IMR-90 (cell line): Measurements from ENCODE around the gene SH3BGRL3. TPM values are rescaled to one million over a fixed set of nuclear protein-coding genes. Genes with fewer than 3 reads are reported as not detected.

Experiments
- ATAC-seq: fragments of 200-7000 bp; cut with Tn5 transposase; 2 replicates; pipeline ENCODE4 v1.9.1; 2020; ENCODE audit warnings: low read depth, mild to moderate bottlenecking, moderate library complexity
- BruUV-seq: library from RNA; stranded (reverse); fragments of 400-500 nt; replicated peaks from 2 replicates; lab custom pipeline; 2021; lab: Mats Ljungman, UMichigan
- CTCF ChIA-PET: fragments of 300-600 bp; formaldehyde crosslinking; extraction: SDS; loops from one replicate; lab custom pipeline; 2021; ENCODE audit warnings: antibody characterized with exemption; lab: Yijun Ruan, JAX
- POLR2A ChIA-PET: fragments of 300-600 bp; sonication (Branson Sonifier 250); formaldehyde crosslinking; loops from one replicate; lab custom pipeline; 2022; ENCODE audit warnings: antibody characterized with exemption; ENCODE audit not compliant: unreplicated experiment; lab: Charles Lee
- DNase-seq: peaks from one replicate; pipeline ENCODE4 v3.0.0; 2013
- H2AFZ ChIP-seq: replicated peaks from 2 replicates; pipeline ENCODE3; 2013; ENCODE audit warnings: low read length, mild to moderate bottlenecking; ENCODE audit not compliant: poor library complexity
- H2AK5ac ChIP-seq: 2 replicates; pipeline ENCODE4 v1.6.1; 2013; ENCODE audit warnings: low read depth, low read length, inconsistent platforms
- H2AK9ac ChIP-seq: replicated peaks from 2 replicates; pipeline ENCODE3; 2013; ENCODE audit warnings: mild to moderate bottlenecking, low read depth, low read length, moderate library complexity; ENCODE audit not compliant: poor library complexity
- H2BK120ac ChIP-seq: 2 replicates; pipeline ENCODE4 v1.6.1; 2013; ENCODE audit warnings: low read depth, low read length, inconsistent platforms
- H2BK15ac ChIP-seq: 3 replicates; pipeline ENCODE4 v1.6.1; 2013; ENCODE audit warnings: low read depth, low read length, inconsistent platforms
- H2BK20ac ChIP-seq: 2 replicates; pipeline ENCODE4 v1.6.1; 2013; ENCODE audit warnings: low read depth, mild to moderate bottlenecking, inconsistent platforms, low read length, moderate library complexity
- H2BK5ac ChIP-seq: 2 replicates; pipeline ENCODE4 v1.6.1; 2013; ENCODE audit warnings: mild to moderate bottlenecking, low read depth, low read length, inconsistent platforms; ENCODE audit not compliant: poor library complexity, severe bottlenecking
- H3K14ac ChIP-seq: replicated peaks from 2 replicates; pipeline ENCODE4 v1.6.1; 2013; ENCODE audit warnings: low read depth, low read length, inconsistent platforms
- H3K18ac ChIP-seq: 2 replicates; pipeline ENCODE4 v1.6.1; 2013; ENCODE audit warnings: low read depth, low read length, control low read depth
- H3K23ac ChIP-seq: 2 replicates; pipeline ENCODE4 v1.6.1; 2013; ENCODE audit warnings: low read depth, low read length, inconsistent platforms
- H3K27ac ChIP-seq: 2 replicates; pipeline ENCODE4 v1.5.1; 2013; ENCODE audit warnings: mild to moderate bottlenecking, control low read depth, low read length; ENCODE audit not compliant: insufficient read depth
- H3K27me3 ChIP-seq: 2 replicates; pipeline ENCODE4 v1.6.1; 2013; ENCODE audit warnings: low read length; ENCODE audit not compliant: control insufficient read depth, insufficient read depth
- H3K36me3 ChIP-seq: 2 replicates; pipeline ENCODE4 v1.6.1; 2013; ENCODE audit warnings: low read length, mixed read lengths; ENCODE audit not compliant: control insufficient read depth, insufficient read depth
- H3K4ac ChIP-seq: 2 replicates; pipeline ENCODE4 v1.6.1; 2013; ENCODE audit warnings: low read depth, low read length, inconsistent platforms
- H3K4me1 ChIP-seq: 2 replicates; pipeline ENCODE4 v1.6.1; 2013; ENCODE audit warnings: low read length, mixed read lengths; ENCODE audit not compliant: control insufficient read depth, insufficient read depth
- H3K4me2 ChIP-seq: 2 replicates; pipeline ENCODE4 v1.6.1; 2013; ENCODE audit warnings: low read depth, mild to moderate bottlenecking, control low read depth, low read length, moderate library complexity
- H3K4me3 ChIP-seq: 2 replicates; pipeline ENCODE4 v1.5.1; 2013; ENCODE audit warnings: low read depth, mild to moderate bottlenecking, control low read depth, low read length, moderate library complexity; ENCODE audit not compliant: insufficient read depth
- H3K56ac ChIP-seq: 2 replicates; pipeline ENCODE4 v1.6.1; 2013; ENCODE audit warnings: low read length, inconsistent platforms; ENCODE audit not compliant: insufficient read depth; ENCODE audit errors: extremely low read depth
- H3K79me1 ChIP-seq, 2 experiments: 2 replicates each; pipeline ENCODE4 v1.6.1; 2013; ENCODE audit warnings: low read length in 2 of 2, inconsistent platforms in 1 of 2, low read depth in 1 of 2
- H3K9ac ChIP-seq: 2 replicates; pipeline ENCODE4 v1.6.1; 2013; ENCODE audit warnings: low read depth, low read length, control low read depth
- H3K9me1 ChIP-seq: 2 replicates; pipeline ENCODE4 v1.6.1; 2013; ENCODE audit warnings: low read length, inconsistent platforms; ENCODE audit not compliant: insufficient read depth
- H3K9me3 ChIP-seq: 2 replicates; pipeline ENCODE4 v1.6.1; 2013; ENCODE audit warnings: low read length; ENCODE audit not compliant: control insufficient read depth, insufficient read depth
- H4K20me1 ChIP-seq: 2 replicates; pipeline ENCODE4 v1.6.1; 2013; ENCODE audit warnings: low read length, inconsistent platforms; ENCODE audit not compliant: insufficient read depth
- H4K5ac ChIP-seq: 2 replicates; pipeline ENCODE4 v1.6.1; 2013; ENCODE audit warnings: mild to moderate bottlenecking, low read depth, low read length, control low read depth
- H4K8ac ChIP-seq, 2 experiments: 2 replicates each; pipeline ENCODE4 v1.6.1; 2013; ENCODE audit warnings: low read depth in 2 of 2, low read length in 2 of 2, control low read depth in 1 of 2, inconsistent platforms in 1 of 2
- H4K91ac ChIP-seq: 2 replicates; pipeline ENCODE4 v1.6.1; 2013; ENCODE audit warnings: low read depth, low read length, inconsistent platforms; ENCODE audit not compliant: insufficient read depth
- BHLHE40 ChIP-seq: fragments of 150-350 bp; IDR thresholded peaks from 2 replicates; pipeline ENCODE4 v1.6.1; 2016; ENCODE audit warnings: mild to moderate bottlenecking, low read depth, low read length
- CEBPB ChIP-seq: IDR thresholded peaks from 2 replicates; pipeline ENCODE4 v1.6.1; 2012; ENCODE audit warnings: low read depth, low read length, improper control_type of control experiment
- CHD1 ChIP-seq: IDR thresholded peaks from 2 replicates; pipeline ENCODE4 v1.6.1; 2012; ENCODE audit warnings: low read depth, low read length, improper control_type of control experiment
- FOS ChIP-seq: fragments of 150-350 bp; IDR thresholded peaks from 2 replicates; pipeline ENCODE4 v1.6.1; 2016; ENCODE audit warnings: low read depth, low read length
- MAFK ChIP-seq: IDR thresholded peaks from 2 replicates; pipeline ENCODE4 v1.6.1; 2012; ENCODE audit warnings: low read depth, low read length, improper control_type of control experiment
- MAZ ChIP-seq: IDR thresholded peaks from 2 replicates; pipeline ENCODE4 v1.6.1; 2012; ENCODE audit warnings: low read depth, mild to moderate bottlenecking, low read length, improper control_type of control experiment, moderate library complexity, borderline replicate concordance
- MXI1 ChIP-seq: IDR thresholded peaks from 2 replicates; pipeline ENCODE4 v1.6.1; 2012; ENCODE audit warnings: low read depth, mild to moderate bottlenecking, low read length, moderate library complexity, borderline replicate concordance
- NFE2L2 ChIP-seq: fragments of 150-350 bp; IDR thresholded peaks from 2 replicates; pipeline ENCODE4 v1.6.1; 2016; ENCODE audit warnings: low read depth, mild to moderate bottlenecking, low read length
- POLR2A ChIP-seq: IDR thresholded peaks from 2 replicates; pipeline ENCODE4 v1.6.1; 2012; ENCODE audit warnings: mild to moderate bottlenecking, low read depth, low read length
- RAD21 ChIP-seq: IDR thresholded peaks from 2 replicates; pipeline ENCODE4 v1.6.1; 2012; ENCODE audit warnings: low read length, improper control_type of control experiment
- RCOR1 ChIP-seq: IDR thresholded peaks from 2 replicates; pipeline ENCODE4 v1.6.1; 2012; ENCODE audit warnings: mild to moderate bottlenecking, low read length, improper control_type of control experiment; ENCODE audit not compliant: insufficient replicate concordance
- RFX5 ChIP-seq: IDR thresholded peaks from 2 replicates; pipeline ENCODE4 v1.8.0; 2012; ENCODE audit warnings: low read depth, mild to moderate bottlenecking, low read length, moderate library complexity
- SMC3 ChIP-seq: fragments of 150-350 bp; IDR thresholded peaks from 2 replicates; pipeline ENCODE4 v1.6.1; 2016; ENCODE audit warnings: low read depth, mild to moderate bottlenecking, antibody characterized with exemption, low read length, moderate library complexity
- USF2 ChIP-seq: fragments of 150-350 bp; IDR thresholded peaks from 2 replicates; pipeline ENCODE4 v1.6.1; 2017; ENCODE audit warnings: mild to moderate bottlenecking, antibody characterized with exemption, low read length, low read depth
- WGBS, 2 experiments: methylation state at CpG; one replicate each; pipeline versions ENCODE4 v1.1.5 to v1.1.7; 2013; ENCODE audit warnings: missing lambda C conversion rate in 2 of 2; ENCODE audit not compliant: insufficient read length in 1 of 2; ENCODE audit errors: extremely low coverage in 2 of 2; 5-methylcytosine and 5-hydroxymethylcytosine counted together
- dilution Hi-C: fragments of 300-500 bp; cut with HindIII; formaldehyde crosslinking; loops from one replicate; pipeline ENCODE4 v1.14.3; 2018; ENCODE audit warnings: low sequenced_read_pairs; ENCODE audit not compliant: unreplicated experiment
- in situ Hi-C: fragments of 300-500 bp; cut with MboI; formaldehyde crosslinking; loops from 3 replicates; pipeline ENCODE4 v1.14.3; 2019; ENCODE audit warnings: low sequenced_read_pairs, inconsistent platforms, mixed read lengths
- intact Hi-C: fragments of 100-400 bp; cut with micrococcal nuclease; formaldehyde crosslinking; loops from 2 replicates; pipeline ENCODE4 v1.10.0; 2022
- polyA plus RNA-seq, 3 experiments: library from polyadenylated mRNA; depleted of rRNA; stranded (reverse); fragments of >200 nt; gene quantifications; 2 replicates each; pipeline ENCODE4 v1.2.3, GENCODE V29; 2012; ENCODE audit warnings: low replicate concordance in 1 of 3
- total RNA-seq: library from RNA; depleted of rRNA; stranded (reverse); fragments of >200 nt; gene quantifications from 2 replicates; pipeline ENCODE4 v1.2.3, GENCODE V29; 2012
- TF ChIP-seq, protein P1 (sequence below): fragments of 150-350 bp; IDR thresholded peaks from 2 replicates; pipeline ENCODE4 v1.6.1; 2016; ENCODE audit warnings: low read depth, mild to moderate bottlenecking, low read length, moderate library complexity, borderline replicate concordance
- TF ChIP-seq, protein P2 (sequence below): conservative IDR thresholded peaks from 2 replicates; pipeline ENCODE4 v1.5.1; 2012; ENCODE audit warnings: mild to moderate bottlenecking, low read depth, low read length, improper control_type of control experiment

Gene SH3BGRL3
- total and polyA plus RNA-seq, 2 of the 4 experiments (the other 2 are of a cell fraction), result 35.0 to 483 TPM

GRCh38 chr1:26269198-26269550 lies 10.7 kb upstream of the SH3BGRL3 start:
- H3K4me2 ChIP-seq, result no peak overlapping the region
- H4K5ac ChIP-seq, result no peak overlapping the region
- no peak overlapping the region for H2BK20ac ChIP-seq
- H3K14ac ChIP-seq, result no peak overlapping the region
- no peak overlapping the region for H3K4me3 ChIP-seq
- ChIA-PET POLR2A (no interaction called here), CTCF (no interaction called here)
- no peak overlapping the region for H2BK5ac ChIP-seq
- H3K9me1 ChIP-seq, result no peaks in the 10 kb centered on the region
- in situ Hi-C loops, result no loop called here
- H3K9ac ChIP-seq, result no peak overlapping the region
- dilution Hi-C loops, result no loop called here
- no peaks in the 10 kb centered on the region for H3K27me3 ChIP-seq
- no TSS peak for BruUV-seq
- no peak overlapping the region for H2AFZ ChIP-seq
- no peak overlapping the region for H2BK15ac ChIP-seq
- no peak overlapping the region for H3K4ac ChIP-seq
- H2BK120ac ChIP-seq, result no peak overlapping the region
- H3K4me1 ChIP-seq, result no peaks in the 10 kb centered on the region
- TF ChIP-seq, protein P1, sequence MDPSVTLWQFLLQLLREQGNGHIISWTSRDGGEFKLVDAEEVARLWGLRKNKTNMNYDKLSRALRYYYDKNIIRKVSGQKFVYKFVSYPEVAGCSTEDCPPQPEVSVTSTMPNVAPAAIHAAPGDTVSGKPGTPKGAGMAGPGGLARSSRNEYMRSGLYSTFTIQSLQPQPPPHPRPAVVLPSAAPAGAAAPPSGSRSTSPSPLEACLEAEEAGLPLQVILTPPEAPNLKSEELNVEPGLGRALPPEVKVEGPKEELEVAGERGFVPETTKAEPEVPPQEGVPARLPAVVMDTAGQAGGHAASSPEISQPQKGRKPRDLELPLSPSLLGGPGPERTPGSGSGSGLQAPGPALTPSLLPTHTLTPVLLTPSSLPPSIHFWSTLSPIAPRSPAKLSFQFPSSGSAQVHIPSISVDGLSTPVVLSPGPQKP, result no peak
- TF ChIP-seq, protein P2, sequence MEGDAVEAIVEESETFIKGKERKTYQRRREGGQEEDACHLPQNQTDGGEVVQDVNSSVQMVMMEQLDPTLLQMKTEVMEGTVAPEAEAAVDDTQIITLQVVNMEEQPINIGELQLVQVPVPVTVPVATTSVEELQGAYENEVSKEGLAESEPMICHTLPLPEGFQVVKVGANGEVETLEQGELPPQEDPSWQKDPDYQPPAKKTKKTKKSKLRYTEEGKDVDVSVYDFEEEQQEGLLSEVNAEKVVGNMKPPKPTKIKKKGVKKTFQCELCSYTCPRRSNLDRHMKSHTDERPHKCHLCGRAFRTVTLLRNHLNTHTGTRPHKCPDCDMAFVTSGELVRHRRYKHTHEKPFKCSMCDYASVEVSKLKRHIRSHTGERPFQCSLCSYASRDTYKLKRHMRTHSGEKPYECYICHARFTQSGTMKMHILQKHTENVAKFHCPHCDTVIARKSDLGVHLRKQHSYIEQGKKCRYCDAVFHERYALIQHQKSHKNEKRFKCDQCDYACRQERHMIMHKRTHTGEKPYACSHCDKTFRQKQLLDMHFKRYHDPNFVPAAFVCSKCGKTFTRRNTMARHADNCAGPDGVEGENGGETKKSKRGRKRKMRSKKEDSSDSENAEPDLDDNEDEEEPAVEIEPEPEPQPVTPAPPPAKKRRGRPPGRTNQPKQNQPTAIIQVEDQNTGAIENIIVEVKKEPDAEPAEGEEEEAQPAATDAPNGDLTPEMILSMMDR, result no peak
- TF ChIP-seq CEBPB, result no peak
- TF ChIP-seq BHLHE40, result no peak
- no peak for TF ChIP-seq CHD1
- no peak for TF ChIP-seq POLR2A
- no peak for TF ChIP-seq SMC3
- TF ChIP-seq NFE2L2, result no peak
- TF ChIP-seq MXI1, result no peak
- TF ChIP-seq RAD21, result no peak
- TF ChIP-seq MAFK, result no peak
- TF ChIP-seq RCOR1, result no peak
- no peak for TF ChIP-seq MAZ
- TF ChIP-seq FOS, result no peak
- TF ChIP-seq RFX5, result no peak
- TF ChIP-seq USF2, result no peak
- WGBS, 2 experiments, result no CpG with 5 or more reads among the region's 4 CpGs
- H3K23ac ChIP-seq, result no peak overlapping the region
- H2AK9ac ChIP-seq, result no peak overlapping the region
- H2AK5ac ChIP-seq, result no peak overlapping the region
- H3K79me1 ChIP-seq, result peaks cover 3 to 7% of the 10 kb centered on the region in 2 experiments; a peak in 1 of 4 replicates
- H4K8ac ChIP-seq, result no peak overlapping the region
- H4K20me1 ChIP-seq, result no peaks in the 10 kb centered on the region
- DNase-seq (no peak), ATAC-seq (no peak)
- no peak overlapping the region for H3K18ac ChIP-seq
- no peak overlapping the region for H4K91ac ChIP-seq
- no peak overlapping the region for H3K56ac ChIP-seq
- no peak overlapping the region for H3K27ac ChIP-seq
- intact Hi-C loops, result no loop called here
- H3K9me3 ChIP-seq, result peaks cover 5% of the 10 kb centered on the region
- peaks cover 7% of the 10 kb centered on the region; the same call in 1 of the 2 replicates for H3K36me3 ChIP-seq
